Gastroesophageal sphincter (tissue), 3 donors: ENCODE measurements around the gene RPL12.

Source experiments
- CTCF ChIP-seq, 4 experiments: fragments of 200-600 bp in 2 of 4; fragments of 450-650 bp in 2 of 4; sonication (generic) in 1 of 4; IDR thresholded peaks; one replicate each; pipeline ENCODE4 v1.5.1; 2017 to 2019; ENCODE audit warnings: antibody characterized with exemption in 4 of 4, mild to moderate bottlenecking in 2 of 4, moderate library complexity in 2 of 4
- EP300 ChIP-seq: sonication (generic); formaldehyde crosslinking; IDR thresholded peaks from one replicate; pipeline ENCODE4 v1.6.1; 2017; ENCODE audit warnings: antibody characterized with exemption, mild to moderate bottlenecking
- POLR2A ChIP-seq, 2 donors: fragments of 450-650 bp; IDR thresholded peaks; one replicate each; pipeline ENCODE4 v1.6.1; 2017; ENCODE audit warnings: antibody characterized with exemption in 2 of 2, mild to moderate bottlenecking in 2 of 2, moderate library complexity in 1 of 2
- POLR2AphosphoS5 ChIP-seq: sonication (generic); formaldehyde crosslinking; IDR thresholded peaks from one replicate; pipeline ENCODE4 v1.6.1; 2017; ENCODE audit warnings: antibody characterized with exemption

DNA sequence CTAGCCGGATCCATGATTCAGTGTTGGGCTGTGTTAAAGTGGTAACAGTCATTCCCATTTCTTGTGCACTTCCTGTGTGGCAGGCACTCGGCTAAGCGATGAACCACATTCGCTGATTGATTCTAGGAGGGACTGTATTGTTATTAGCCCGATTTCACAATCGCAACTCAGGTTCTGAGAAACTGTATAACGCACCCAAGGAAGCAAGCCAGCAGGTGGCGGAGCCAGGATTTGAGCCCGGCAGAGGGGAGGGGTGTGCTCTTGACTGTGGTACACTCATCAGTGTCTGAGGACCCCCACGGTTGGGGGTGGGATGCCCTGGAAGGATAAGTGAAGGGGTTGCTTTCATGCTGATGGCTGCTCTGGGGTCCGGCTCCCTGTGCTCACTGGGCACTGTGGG, 34.8 kb upstream of the RPL12 start:
- TF ChIP-seq CTCF (IDR thresholded peaks at IDR 0.05), result no peak
- TF ChIP-seq POLR2A (IDR thresholded peaks at IDR 0.05), result no peak
- no peak for TF ChIP-seq EP300
- no peak for TF ChIP-seq POLR2AphosphoS5
